Measurements from ENCODE around the gene ZC3H7A.

GRCh38 chr16:11735787-11736186 lies 61.3 kb downstream of the ZC3H7A start:
- TF ChIP-seq CTCF (tag by site-specific recombination; IDR thresholded peaks at IDR 0.05) (no peak), ZNF558 (tag by site-specific recombination; IDR thresholded peaks at IDR 0.05) (no peak), KLF7 (tag by site-specific recombination; IDR thresholded peaks at IDR 0.05; ENCODE audit: borderline replicate concordance) (no peak), ZNF26 (tag by site-specific recombination; IDR thresholded peaks at IDR 0.05) (no peak), YY1 (tag by site-specific recombination; IDR thresholded peaks at IDR 0.05) (no peak), ZNF639 (tag by site-specific recombination; IDR thresholded peaks at IDR 0.05) (no peak), REST (tag by site-specific recombination; IDR thresholded peaks at IDR 0.05) (no peak), ZNF561 (tag by site-specific recombination; IDR thresholded peaks at IDR 0.05; ENCODE audit: borderline replicate concordance) (no peak), ZNF549 (tag by site-specific recombination; IDR thresholded peaks at IDR 0.05) (no peak), ZBTB10 (tag by site-specific recombination; IDR thresholded peaks at IDR 0.05) (no peak), PBX3 (CRISPR knock-in tag; IDR thresholded peaks at IDR 0.05) (no peak)
